ENCODE measurements around the gene HDAC4.

DNA sequence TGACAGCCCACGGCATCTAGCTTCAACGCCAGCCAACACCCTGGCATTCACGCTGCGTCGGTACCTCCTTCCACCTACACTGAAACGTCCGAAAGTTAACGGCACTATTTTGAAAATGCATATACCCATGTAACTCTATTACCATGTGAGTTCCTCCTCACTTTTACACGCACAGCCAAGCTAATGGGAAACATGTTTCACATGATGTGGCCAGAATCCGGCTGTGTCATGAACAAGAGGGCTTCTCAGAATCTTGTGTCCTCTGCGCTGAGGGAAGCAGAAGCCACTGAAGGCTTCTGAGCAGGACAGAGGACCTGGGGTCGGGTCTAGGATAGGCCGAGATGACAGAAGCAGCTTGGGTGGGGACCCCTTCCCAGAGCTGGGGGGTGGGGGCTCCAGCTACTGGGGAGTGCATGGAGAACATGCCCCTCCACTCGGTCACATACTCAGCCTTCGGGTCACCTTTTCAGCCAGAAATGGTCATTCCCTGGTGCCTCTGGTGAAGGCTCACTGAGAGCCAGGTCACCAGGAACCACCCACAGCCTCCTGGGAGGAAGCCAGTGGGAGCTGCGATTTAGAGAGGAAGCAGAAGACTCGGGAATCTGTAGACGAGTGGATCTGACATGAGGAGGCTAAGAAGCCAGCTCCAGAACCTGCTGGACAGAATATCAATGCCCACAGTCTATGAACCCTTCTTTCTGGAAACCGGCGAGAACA, 41.5 kb downstream of the HDAC4 start:
- TF ChIP-seq, protein P1, sequence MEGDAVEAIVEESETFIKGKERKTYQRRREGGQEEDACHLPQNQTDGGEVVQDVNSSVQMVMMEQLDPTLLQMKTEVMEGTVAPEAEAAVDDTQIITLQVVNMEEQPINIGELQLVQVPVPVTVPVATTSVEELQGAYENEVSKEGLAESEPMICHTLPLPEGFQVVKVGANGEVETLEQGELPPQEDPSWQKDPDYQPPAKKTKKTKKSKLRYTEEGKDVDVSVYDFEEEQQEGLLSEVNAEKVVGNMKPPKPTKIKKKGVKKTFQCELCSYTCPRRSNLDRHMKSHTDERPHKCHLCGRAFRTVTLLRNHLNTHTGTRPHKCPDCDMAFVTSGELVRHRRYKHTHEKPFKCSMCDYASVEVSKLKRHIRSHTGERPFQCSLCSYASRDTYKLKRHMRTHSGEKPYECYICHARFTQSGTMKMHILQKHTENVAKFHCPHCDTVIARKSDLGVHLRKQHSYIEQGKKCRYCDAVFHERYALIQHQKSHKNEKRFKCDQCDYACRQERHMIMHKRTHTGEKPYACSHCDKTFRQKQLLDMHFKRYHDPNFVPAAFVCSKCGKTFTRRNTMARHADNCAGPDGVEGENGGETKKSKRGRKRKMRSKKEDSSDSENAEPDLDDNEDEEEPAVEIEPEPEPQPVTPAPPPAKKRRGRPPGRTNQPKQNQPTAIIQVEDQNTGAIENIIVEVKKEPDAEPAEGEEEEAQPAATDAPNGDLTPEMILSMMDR (IDR thresholded peaks at IDR 0.05): no peak
- no peak for TF ChIP-seq POLR2A (IDR thresholded peaks at IDR 0.05)
- no peak for TF ChIP-seq EP300 (IDR thresholded peaks at IDR 0.05)
